Cardiac fibroblast (primary cell): ENCODE data around the gene DYRK4.

Source experiments
- DNase-seq, 2 donors: peaks; one replicate each; pipeline versions ENCODE4 v3.0.0 to v3.0.0-alpha.2; 2010; ENCODE audit warnings: low read depth in 2 of 2
- H3K4me3 ChIP-seq, 2 donors: replicated peaks in 1 of 2; 1 replicate in 1 of 2; 2 replicates in 1 of 2; pipeline ENCODE4 v1.5.1; 2011; ENCODE audit warnings: low read depth in 2 of 2, low read length in 2 of 2, mild to moderate bottlenecking in 2 of 2, moderate library complexity in 1 of 2
- TF ChIP-seq, protein P1 (sequence below): IDR thresholded peaks from one replicate; pipeline ENCODE4 v1.5.1; 2011; ENCODE audit warnings: low read depth, mild to moderate bottlenecking, low read length, inconsistent platforms

The DYRK4 gene

DNA sequence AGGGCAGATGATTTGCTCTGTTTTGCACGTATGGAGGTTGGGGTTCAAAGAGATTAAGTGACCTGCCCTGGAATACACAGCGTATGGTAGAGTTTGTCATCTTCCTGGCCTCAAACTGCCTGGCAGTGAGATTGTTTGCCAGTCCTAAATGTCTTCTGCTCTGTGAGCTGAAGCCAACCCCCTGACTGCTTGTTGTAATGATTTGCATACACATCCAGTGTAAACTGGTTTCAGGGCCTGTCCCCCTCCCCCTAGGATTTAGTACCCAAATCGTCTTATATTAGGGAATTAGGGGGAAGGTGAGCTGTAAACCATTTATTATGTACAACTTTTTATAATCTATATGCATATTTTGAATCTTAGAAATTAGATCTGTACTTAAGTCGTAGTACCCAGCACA lies 48.5 kb downstream of the DYRK4 start:
- DNase-seq, result no peak
- TF ChIP-seq, protein P1, sequence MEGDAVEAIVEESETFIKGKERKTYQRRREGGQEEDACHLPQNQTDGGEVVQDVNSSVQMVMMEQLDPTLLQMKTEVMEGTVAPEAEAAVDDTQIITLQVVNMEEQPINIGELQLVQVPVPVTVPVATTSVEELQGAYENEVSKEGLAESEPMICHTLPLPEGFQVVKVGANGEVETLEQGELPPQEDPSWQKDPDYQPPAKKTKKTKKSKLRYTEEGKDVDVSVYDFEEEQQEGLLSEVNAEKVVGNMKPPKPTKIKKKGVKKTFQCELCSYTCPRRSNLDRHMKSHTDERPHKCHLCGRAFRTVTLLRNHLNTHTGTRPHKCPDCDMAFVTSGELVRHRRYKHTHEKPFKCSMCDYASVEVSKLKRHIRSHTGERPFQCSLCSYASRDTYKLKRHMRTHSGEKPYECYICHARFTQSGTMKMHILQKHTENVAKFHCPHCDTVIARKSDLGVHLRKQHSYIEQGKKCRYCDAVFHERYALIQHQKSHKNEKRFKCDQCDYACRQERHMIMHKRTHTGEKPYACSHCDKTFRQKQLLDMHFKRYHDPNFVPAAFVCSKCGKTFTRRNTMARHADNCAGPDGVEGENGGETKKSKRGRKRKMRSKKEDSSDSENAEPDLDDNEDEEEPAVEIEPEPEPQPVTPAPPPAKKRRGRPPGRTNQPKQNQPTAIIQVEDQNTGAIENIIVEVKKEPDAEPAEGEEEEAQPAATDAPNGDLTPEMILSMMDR, result no peak
- no peak overlapping the region for H3K4me3 ChIP-seq

DNA sequence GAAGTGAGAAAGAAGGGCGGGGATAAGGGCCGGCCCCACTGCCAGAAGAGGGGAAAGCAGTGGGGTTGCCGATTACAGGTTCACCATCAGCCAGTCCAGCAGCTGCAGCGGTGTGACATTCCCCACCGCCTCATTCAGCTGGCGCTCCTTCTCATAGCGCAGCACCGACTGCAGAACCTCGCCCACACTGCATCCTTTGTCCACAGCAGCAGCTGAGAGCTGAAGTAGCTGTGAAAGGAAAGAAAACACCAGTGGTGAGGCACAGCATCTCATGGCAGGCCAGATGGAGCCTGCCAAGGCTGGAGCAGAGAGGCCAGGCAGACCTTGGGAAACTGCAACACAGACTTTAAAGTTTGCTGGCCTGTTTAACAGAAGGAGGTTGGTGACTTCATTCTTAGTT lies 53.7 kb downstream of the DYRK4 start:
- H3K4me3 ChIP-seq, result no peak overlapping the region
- DNase-seq, result no peak
- TF ChIP-seq, protein P1, result no peak

DNA sequence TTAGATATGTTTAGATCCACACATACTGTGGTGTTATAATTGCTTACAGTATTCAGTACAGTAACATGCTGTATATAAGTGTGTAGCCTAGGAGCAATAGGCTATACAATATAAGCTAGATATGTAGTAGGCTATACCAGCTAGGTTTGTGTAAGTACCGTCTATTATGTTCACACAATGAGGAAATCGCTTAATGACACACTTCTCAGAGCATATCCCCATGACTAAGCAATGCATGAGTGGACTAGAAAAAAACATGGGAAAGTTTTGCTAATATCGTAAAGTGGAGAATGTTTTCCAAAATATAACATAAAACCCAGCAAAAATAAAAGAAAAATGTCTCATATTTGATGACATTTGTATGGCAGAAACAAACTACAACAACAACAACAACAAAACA lies 59.5 kb downstream of the DYRK4 start:
- H3K4me3 ChIP-seq, result no peak overlapping the region
- peak in 1 of 2 donors; percentile 3 for DNase-seq
- TF ChIP-seq, protein P1, result no peak

DNA sequence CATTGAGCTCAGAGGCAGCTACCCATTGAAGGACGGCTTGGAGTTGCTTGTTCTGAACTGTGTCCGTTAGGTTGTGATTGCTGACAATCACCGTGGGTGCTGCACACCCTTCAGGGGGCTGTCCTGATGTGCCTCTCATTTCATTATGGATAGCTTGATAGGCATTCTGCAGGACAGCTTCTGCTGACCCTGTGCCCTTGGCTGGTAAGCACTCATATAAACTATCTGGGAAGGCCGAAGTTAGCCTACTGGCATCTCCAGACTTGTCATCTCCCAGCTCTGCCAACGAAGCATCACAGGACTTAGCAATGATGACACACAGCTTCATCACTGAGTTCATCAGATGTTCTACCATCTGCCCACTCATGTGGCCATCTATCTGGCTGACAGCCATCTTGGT lies 64.5 kb downstream of the DYRK4 start:
- no peak for DNase-seq
- no peak overlapping the region for H3K4me3 ChIP-seq
- TF ChIP-seq, protein P1, result no peak

DNA sequence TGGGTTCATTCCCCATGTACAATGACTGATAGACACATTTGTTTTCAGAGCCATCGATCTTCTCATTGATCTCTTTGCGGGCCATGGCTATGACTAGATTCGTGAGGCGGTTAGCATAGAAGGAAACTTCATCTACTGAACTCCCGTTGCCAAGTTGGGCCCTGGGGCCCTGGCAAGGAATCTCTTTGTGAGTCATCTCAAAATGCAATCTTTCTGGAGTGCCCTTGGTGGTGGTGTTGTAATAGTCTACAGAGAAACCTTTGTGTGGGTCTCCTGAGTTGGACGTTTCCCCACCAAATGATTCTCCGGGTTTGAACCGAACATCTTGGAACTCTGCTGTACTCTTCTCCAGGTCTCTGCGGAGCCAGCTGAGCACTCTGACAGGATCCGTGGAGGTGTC lies 66.4 kb downstream of the DYRK4 start:
- DNase-seq, result no peak
- TF ChIP-seq, protein P1, result no peak
- no peak overlapping the region for H3K4me3 ChIP-seq

DNA sequence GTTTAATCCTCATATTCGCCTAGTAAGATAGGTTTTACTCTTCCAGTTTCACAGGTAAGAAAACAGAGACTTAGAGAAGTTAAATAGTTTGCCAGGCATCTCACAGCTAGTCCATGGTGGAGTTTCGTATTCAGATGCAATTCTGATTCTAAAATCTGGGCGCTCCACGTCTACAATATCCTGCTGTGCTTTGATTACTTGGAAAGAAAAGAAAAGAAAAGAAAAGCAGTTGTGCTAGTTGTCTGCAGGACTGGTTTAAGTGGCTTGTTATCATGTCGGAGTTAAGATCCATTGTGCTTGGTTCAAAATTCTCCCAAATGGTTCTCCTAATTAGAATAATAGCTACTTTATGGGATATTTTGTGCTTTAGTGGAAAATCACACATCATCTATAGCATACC lies 68.3 kb downstream of the DYRK4 start:
- TF ChIP-seq, protein P1, result no peak
- H3K4me3 ChIP-seq, result no peak overlapping the region
- no peak for DNase-seq

DNA sequence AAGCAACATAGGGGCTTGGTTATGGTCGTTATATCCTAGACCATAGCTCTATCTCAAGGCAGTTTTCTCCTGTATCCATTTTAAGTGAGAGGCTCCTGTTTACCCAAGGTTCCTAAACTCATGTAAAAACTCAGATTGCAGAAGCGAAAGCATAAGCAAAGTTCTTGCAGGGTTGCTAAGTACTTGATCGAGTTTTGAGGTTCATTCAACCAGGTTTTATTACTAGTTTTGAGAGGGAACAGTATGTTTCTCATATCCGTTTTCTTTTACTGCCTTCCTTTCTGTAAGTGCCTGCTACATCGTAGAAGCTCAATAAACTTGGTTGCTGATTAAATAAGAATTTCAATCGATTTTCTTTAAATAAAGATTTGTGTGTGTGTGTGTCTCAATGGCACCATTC lies 81.7 kb downstream of the DYRK4 start:
- DNase-seq, result no peak
- H3K4me3 ChIP-seq, result no peak overlapping the region
- TF ChIP-seq, protein P1, result no peak
